ENCODE data around the gene GRM5.
"Not testable (repeated sequence)": the region's sequence is repeated elsewhere in the genome, so short reads cannot be mapped to it uniquely, and the experiment has no call there.

Gene GRM5

GRCh38 chr11:89065651-89066201, at the start of gene GRM5:
Gene GRM5, minus strand, starts transcription at chr11:89065982. Its CDS starts 18,110 bp downstream, at chr11:89047872.
- DNase-seq (ENCODE audit: low read depth): not testable (repeated sequence)
- H3K4me3 ChIP-seq (ENCODE audit: low read depth, low read length): peak within 1 kb of the TSS; percentile 24

- not testable (repeated sequence) for H3K4me3 ChIP-seq (ENCODE audit: low read depth, low read length)
- peak; percentile 5 for DNase-seq (ENCODE audit: low read depth)
Measured at GRCh38 chr11:89097956-89098355, 32.2 kb upstream of the GRM5 start.

GRCh38 chr11:89093806-89094205, 28.0 kb upstream of the GRM5 start:
- not testable (repeated sequence) for H3K4me3 ChIP-seq (ENCODE audit: low read depth, low read length); DNase-seq (ENCODE audit: low read depth)

- not testable (repeated sequence) for DNase-seq (ENCODE audit: low read depth); H3K4me3 ChIP-seq (ENCODE audit: low read depth, low read length)
Measured at GRCh38 chr11:89084951-89085350, 19.2 kb upstream of the GRM5 start.

- H3K4me3 ChIP-seq (ENCODE audit: low read depth, low read length); DNase-seq (ENCODE audit: low read depth): not testable (repeated sequence)
Measured at GRCh38 chr11:89070911-89071310, 5.1 kb upstream of the GRM5 start.

GRCh38 chr11:89067264-89067663, 1.5 kb upstream of the GRM5 start:
- no peak for DNase-seq (ENCODE audit: low read depth)
- no peak overlapping the region for H3K4me3 ChIP-seq (ENCODE audit: low read depth, low read length)

- no peak for DNase-seq (ENCODE audit: low read depth)
- no peak overlapping the region for H3K4me3 ChIP-seq (ENCODE audit: low read depth, low read length)
Measured at GRCh38 chr11:89065066-89065465, 716 bp downstream of the GRM5 start.

GRCh38 chr11:89063481-89063951, 2.3 kb downstream of the GRM5 start:
- not testable (repeated sequence) for DNase-seq (ENCODE audit: low read depth); H3K4me3 ChIP-seq (ENCODE audit: low read depth, low read length)

- DNase-seq (ENCODE audit: low read depth); H3K4me3 ChIP-seq (ENCODE audit: low read depth, low read length): not testable (repeated sequence)
Measured at GRCh38 chr11:89062771-89063298, 2.9 kb downstream of the GRM5 start.

- DNase-seq (ENCODE audit: low read depth): not testable (repeated sequence)
Measured at GRCh38 chr11:89061839-89062238, 3.9 kb downstream of the GRM5 start.

GRCh38 chr11:89057406-89057805, 8.4 kb downstream of the GRM5 start:
- H3K4me3 ChIP-seq (ENCODE audit: low read depth, low read length); DNase-seq (ENCODE audit: low read depth): not testable (repeated sequence)

More at GRCh38 chr11:89061839-89062238, 3.9 kb downstream of the GRM5 start:
- H3K4me3 ChIP-seq (ENCODE audit: low read depth, low read length): not testable (repeated sequence)

- H3K4me3 ChIP-seq (ENCODE audit: low read depth, low read length): no peak overlapping the region
- no peak for DNase-seq (ENCODE audit: low read depth)
Measured at GRCh38 chr11:89052220-89052619, 13.6 kb downstream of the GRM5 start.

- DNase-seq (ENCODE audit: low read depth); H3K4me3 ChIP-seq (ENCODE audit: low read depth, low read length): not testable (repeated sequence)
Measured at GRCh38 chr11:89047159-89047558, 18.6 kb downstream of the GRM5 start.

GRCh38 chr11:89043861-89044588, 21.8 kb downstream of the GRM5 start:
- H3K4me3 ChIP-seq (ENCODE audit: low read depth, low read length); DNase-seq (ENCODE audit: low read depth): not testable (repeated sequence)

GRCh38 chr11:89029671-89030070, 36.1 kb downstream of the GRM5 start:
- not testable (repeated sequence) for DNase-seq (ENCODE audit: low read depth); H3K4me3 ChIP-seq (ENCODE audit: low read depth, low read length)

- no peak for DNase-seq (ENCODE audit: low read depth)
- no peak overlapping the region for H3K4me3 ChIP-seq (ENCODE audit: low read depth, low read length)
Measured at GRCh38 chr11:89021339-89021738, 44.4 kb downstream of the GRM5 start.

- DNase-seq (ENCODE audit: low read depth): peak; percentile 22
Measured at GRCh38 chr11:89019827-89020547, 45.8 kb downstream of the GRM5 start.

GRCh38 chr11:89016214-89016613, 49.6 kb downstream of the GRM5 start:
- no peak for DNase-seq (ENCODE audit: low read depth)
- H3K4me3 ChIP-seq (ENCODE audit: low read depth, low read length): no peak overlapping the region

More at GRCh38 chr11:89019827-89020547, 45.8 kb downstream of the GRM5 start:
- H3K4me3 ChIP-seq (ENCODE audit: low read depth, low read length): not testable (repeated sequence)

- H3K4me3 ChIP-seq (ENCODE audit: low read depth, low read length): no peak overlapping the region
- no peak for DNase-seq (ENCODE audit: low read depth)
Measured at GRCh38 chr11:89015614-89016013, 50.2 kb downstream of the GRM5 start.

GRCh38 chr11:89000852-89001251, 64.9 kb downstream of the GRM5 start:
- H3K4me3 ChIP-seq (ENCODE audit: low read depth, low read length); DNase-seq (ENCODE audit: low read depth): not testable (repeated sequence)
